CD14-positive monocyte (primary cell): ENCODE data around the gene FEM1A. TPM values are rescaled to one million over a fixed set of nuclear protein-coding genes. Genes with fewer than 3 reads are reported as not detected.
"Not testable (repeated sequence)": the region's sequence is repeated elsewhere in the genome, so short reads cannot be mapped to it uniquely, and the experiment has no call there.

Source experiments
- DNase-seq, 3 donors: peaks; one replicate each; pipeline ENCODE4 v3.0.0-alpha.2; 2011 to 2022
- H2AFZ ChIP-seq: 2 replicates; pipeline ENCODE4 v1.6.0; 2012; ENCODE audit warnings: mild to moderate bottlenecking, low read depth, low read length, inconsistent platforms; ENCODE audit not compliant: insufficient read depth, poor library complexity, severe bottlenecking
- H3K27ac ChIP-seq, 2 donors: 1 replicate in 1 of 2; 2 replicates in 1 of 2; pipeline ENCODE4 v1.5.1; 2012 to 2013; ENCODE audit warnings: low read length in 2 of 2, control low read depth in 1 of 2, inconsistent platforms in 1 of 2, low read depth in 1 of 2, mild to moderate bottlenecking in 1 of 2
- H3K27me3 ChIP-seq, 2 donors: one replicate each; pipeline versions ENCODE4 v1.6.0 to v1.6.1; 2011 to 2013; ENCODE audit warnings: low read length in 2 of 2; ENCODE audit not compliant: control insufficient read depth in 2 of 2, insufficient read depth in 2 of 2
- H3K36me3 ChIP-seq, 2 donors: replicated peaks in 1 of 2; 1 replicate in 1 of 2; 2 replicates in 1 of 2; pipeline versions ENCODE4 v1.5.1 to v1.6.1; 2012 to 2013; ENCODE audit warnings: low read length in 2 of 2, control low read depth in 1 of 2, inconsistent platforms in 1 of 2, mild to moderate bottlenecking in 1 of 2; ENCODE audit not compliant: insufficient read depth in 2 of 2, control insufficient read depth in 1 of 2
- H3K4me1 ChIP-seq, 2 donors: 1 replicate in 1 of 2; 2 replicates in 1 of 2; pipeline versions ENCODE4 v1.5.1 to v1.6.1; 2012 to 2013; ENCODE audit warnings: low read length in 2 of 2, control low read depth in 1 of 2, inconsistent platforms in 1 of 2, mild to moderate bottlenecking in 1 of 2, moderate library complexity in 1 of 2; ENCODE audit not compliant: insufficient read depth in 2 of 2, control insufficient read depth in 1 of 2
- H3K4me2 ChIP-seq: replicated peaks from 2 replicates; pipeline ENCODE3; 2012; ENCODE audit warnings: low read length, moderate library complexity, mild to moderate bottlenecking; ENCODE audit not compliant: poor library complexity, severe bottlenecking; ENCODE audit errors: extremely low read depth
- H3K4me3 ChIP-seq, 3 experiments: fragments of 200-600 bp in 1 of 3; sonication (generic) in 1 of 3; replicated peaks in 1 of 3; 1 replicate in 2 of 3; 2 replicates in 1 of 3; pipeline ENCODE4 v1.5.1; 2011 to 2013; ENCODE audit warnings: low read length in 3 of 3, mild to moderate bottlenecking in 3 of 3, control low read depth in 2 of 3, low read depth in 2 of 3, inconsistent platforms in 1 of 3, moderate library complexity in 1 of 3
- H3K79me2 ChIP-seq: 2 replicates; pipeline ENCODE4 v1.6.0; 2012; ENCODE audit warnings: mild to moderate bottlenecking, control low read depth, inconsistent platforms, low read length, moderate library complexity; ENCODE audit not compliant: insufficient read depth
- H3K9ac ChIP-seq: 2 replicates; pipeline ENCODE4 v1.6.0; 2017; ENCODE audit warnings: low read length, mild to moderate bottlenecking; ENCODE audit not compliant: insufficient read depth, poor library complexity, severe bottlenecking
- H3K9me3 ChIP-seq, 2 donors: replicated peaks in 1 of 2; 1 replicate in 1 of 2; 2 replicates in 1 of 2; pipeline versions ENCODE4 v1.5.1 to v1.6.1; 2012 to 2013; ENCODE audit warnings: low read length in 2 of 2, control low read depth in 1 of 2; ENCODE audit not compliant: control insufficient read depth in 1 of 2, insufficient read depth in 1 of 2
- H4K20me1 ChIP-seq: 2 replicates; pipeline ENCODE4 v1.6.0; 2012; ENCODE audit warnings: mild to moderate bottlenecking, low read length, control low read depth, moderate library complexity; ENCODE audit not compliant: insufficient read depth
- H3K27ac Mint-ChIP-seq, 7 donors: one replicate each; pipeline ENCODE4 v1.8.0; 2020; ENCODE audit warnings: mild to moderate bottlenecking in 7 of 7, mixed read lengths in 7 of 7, moderate library complexity in 6 of 7, inconsistent platforms in 2 of 7
- H3K27me3 Mint-ChIP-seq, 3 donors: one replicate each; pipeline ENCODE4 v1.8.0; 2021 to 2022; ENCODE audit warnings: low read depth in 3 of 3, mild to moderate bottlenecking in 3 of 3, mixed read lengths in 3 of 3, moderate library complexity in 3 of 3, inconsistent platforms in 1 of 3
- H3K36me3 Mint-ChIP-seq, 2 donors: one replicate each; pipeline ENCODE4 v1.8.0; 2020; ENCODE audit warnings: mixed read lengths in 2 of 2, inconsistent platforms in 1 of 2, mild to moderate bottlenecking in 1 of 2
- H3K4me1 Mint-ChIP-seq: one replicate; pipeline ENCODE4 v1.8.0; 2020; ENCODE audit warnings: mild to moderate bottlenecking, mixed read lengths
- H3K4me3 Mint-ChIP-seq, 2 donors: one replicate each; pipeline ENCODE4 v1.8.0; 2020; ENCODE audit warnings: mild to moderate bottlenecking in 2 of 2, mixed read lengths in 2 of 2, moderate library complexity in 1 of 2
- H3K9me3 Mint-ChIP-seq, 7 donors: one replicate each; pipeline ENCODE4 v1.8.0; 2020 to 2022; ENCODE audit warnings: mixed read lengths in 7 of 7, mild to moderate bottlenecking in 6 of 7, moderate library complexity in 6 of 7, inconsistent platforms in 2 of 7
- CTCF ChIP-seq: fragments of 200-600 bp; IDR thresholded peaks from one replicate; pipeline ENCODE4 v1.8.0; 2022; ENCODE audit warnings: antibody characterized with exemption, mild to moderate bottlenecking
- WGBS: methylation state at CpG from one replicate; pipeline ENCODE4 v1.1.5; 2013; ENCODE audit warnings: missing lambda C conversion rate; ENCODE audit not compliant: insufficient coverage; 5-methylcytosine and 5-hydroxymethylcytosine counted together
- intact Hi-C, 2 donors: fragments of 100-400 bp; cut with micrococcal nuclease; formaldehyde crosslinking; loops; one replicate each; pipeline versions ENCODE4 v1.15.0 to v1.15.1; 2023
- polyA plus RNA-seq, 3 donors: library from polyadenylated mRNA; depleted of rRNA in 1 of 3; unstranded in 2 of 3; stranded (reverse) in 1 of 3; fragments of 300-500 nt in 2 of 3; fragments of >200 nt in 1 of 3; fragmentation: Illumina TruSeq in 2 of 3; gene quantifications; 1 replicate in 2 of 3; 2 replicates in 1 of 3; pipeline ENCODE4 v1.2.3, GENCODE V29; 2012 to 2021

FEM1A gene
- polyA plus RNA-seq, 3 donors, result 2.1 to 4.2 (median 2.4) TPM

- no peak for TF ChIP-seq CTCF
- H3K36me3 ChIP-seq, result no peaks in the 10 kb centered on the region
- no peak overlapping the region for H3K4me2 ChIP-seq
- intact Hi-C loops, result no loop called here
- no peak overlapping the region for H3K27ac ChIP-seq
- no peak overlapping the region for H3K4me3 Mint-ChIP-seq
- DNase-seq, result no peak
- no peaks in the 10 kb centered on the region for H3K4me1 ChIP-seq
- no peak overlapping the region for H3K27ac Mint-ChIP-seq
- H3K36me3 Mint-ChIP-seq, result no peaks in the 10 kb centered on the region
- no peak overlapping the region for H2AFZ ChIP-seq
- H3K9ac ChIP-seq, result no peak overlapping the region
- H3K9me3 Mint-ChIP-seq, result peaks cover 0 to 12% (median 4%) of the 10 kb centered on the region in 7 donors
- H3K4me3 ChIP-seq, result no peak overlapping the region
- no peaks in the 10 kb centered on the region for H3K4me1 Mint-ChIP-seq
- 74% methylated on average over 3 of the region's 5 CpGs for WGBS
- no peaks in the 10 kb centered on the region for H3K27me3 ChIP-seq
- H3K9me3 ChIP-seq, result peaks cover 0 to under 1% of the 10 kb centered on the region in 2 donors
- H4K20me1 ChIP-seq, result no peaks in the 10 kb centered on the region
- peaks cover 15 to 24% (median 20%) of the 10 kb centered on the region in 3 donors for H3K27me3 Mint-ChIP-seq
- H3K79me2 ChIP-seq, result no peaks in the 10 kb centered on the region
These were observed 15.8 kb upstream of the FEM1A start for GRCh38 chr19:4775627-4776152.

- no peak overlapping the region for H3K27ac ChIP-seq
- no peak overlapping the region for H3K4me2 ChIP-seq
- no peaks in the 10 kb centered on the region for H3K4me1 ChIP-seq
- Mint-ChIP-seq H3K27ac (peak overlapping the region in 1 of 7 donors; percentile 3), H3K27me3 (peaks cover 20 to 29% (median 22%) of the 10 kb centered on the region in 3 donors), H3K4me3 (no peak overlapping the region), H3K4me1 (no peaks in the 10 kb centered on the region), H3K9me3 (peaks cover 3 to 19% (median 10%) of the 10 kb centered on the region in 7 donors), H3K36me3 (no peaks in the 10 kb centered on the region)
- peaks cover 5 to 9% of the 10 kb centered on the region in 2 donors for H3K9me3 ChIP-seq
- no peaks in the 10 kb centered on the region for H4K20me1 ChIP-seq
- no peak for TF ChIP-seq CTCF
- H2AFZ ChIP-seq, result no peak overlapping the region
- H3K4me3 ChIP-seq, result no peak overlapping the region
- no peaks in the 10 kb centered on the region for H3K79me2 ChIP-seq
- H3K36me3 ChIP-seq, result no peaks in the 10 kb centered on the region
- no peak for DNase-seq
- no peaks in the 10 kb centered on the region for H3K27me3 ChIP-seq
- no peak overlapping the region for H3K9ac ChIP-seq
- WGBS, result 56% methylated on average over 8 of the region's 14 CpGs
- intact Hi-C loops, result no loop called here
These were observed 14.9 kb upstream of the FEM1A start for GRCh38 chr19:4776436-4777211.

- DNase-seq, H3K4me1 ChIP-seq, H3K27ac ChIP-seq, H3K9me3 ChIP-seq, H3K36me3 Mint-ChIP-seq, H3K4me3 Mint-ChIP-seq, H3K4me3 ChIP-seq, H3K4me1 Mint-ChIP-seq, intact Hi-C loops, H3K4me2 ChIP-seq, H2AFZ ChIP-seq, H3K36me3 ChIP-seq, H3K9ac ChIP-seq, H3K79me2 ChIP-seq, H4K20me1 ChIP-seq, H3K27me3 ChIP-seq: not testable (repeated sequence)
- WGBS, result 83% methylated on average over 4 of the region's 5 CpGs
- H3K27ac Mint-ChIP-seq, result peak overlapping the region in 1 of 7 donors; percentile 36
- H3K27me3 Mint-ChIP-seq, result peaks cover 18 to 28% (median 27%) of the 10 kb centered on the region in 3 donors
- peaks cover 3 to 19% (median 10%) of the 10 kb centered on the region in 7 donors for H3K9me3 Mint-ChIP-seq
These were observed 13.4 kb upstream of the FEM1A start for GRCh38 chr19:4778124-4778523.
